Bronchus fibroblast of lung (primary cell): ENCODE results near the gene ZNF525. TPM values are rescaled to one million over a fixed set of nuclear protein-coding genes. Genes with fewer than 3 reads are reported as not detected.

Experiments used
- total RNA-seq: library from RNA; depleted of rRNA; stranded (reverse); fragments of >200 nt; gene quantifications from 2 replicates; pipeline ENCODE4 v1.2.3, GENCODE V29; 2015

ZNF525 gene
- total RNA-seq = 1.8 and 1.9 TPM in 2 replicates

GRCh38 chr19:53365134-53365898 lies at the start of gene ZNF525:
ZNF525 (plus strand) TSS chr19:53365705; CDS start chr19:53372282, 6,577 bp downstream.

GRCh38 chr19:53333463-53334449 lies 31.7 kb upstream of the ZNF525 start, which contains the start of gene ZNF845:
ZNF845 (plus strand) TSS chr19:53333749; CDS start chr19:53341308, 7,559 bp downstream.

GRCh38 chr19:53394974-53395839 lies 29.7 kb downstream of the ZNF525 start, which contains the start of gene ZNF765:
ZNF765 (plus strand) TSS chr19:53395149; CDS start chr19:53398016, 2,867 bp downstream.

GRCh38 chr19:53431399-53432087 lies 66.0 kb downstream of the ZNF525 start, which contains the start of gene ZNF761:
ZNF761 (plus strand) TSS chr19:53431984; CDS start chr19:53447269, 15,285 bp downstream.

Other genes starting within 250 kb of the ZNF525 start
- 1.8 and 2.7 TPM in 2 replicates for gene ZNF415, start 232.8 kb upstream of the ZNF525 start, total RNA-seq
- gene ZNF347, start 206.7 kb upstream of the ZNF525 start, total RNA-seq = 2.0 and 2.1 TPM in 2 replicates
- 2.1 and 7.6 TPM in 2 replicates for gene ZNF665, start 172.3 kb upstream of the ZNF525 start, total RNA-seq
- 4.5 and 9.1 TPM in 2 replicates for gene ZNF677, start 110.8 kb upstream of the ZNF525 start, total RNA-seq
- not detected in 2 replicates for gene VN1R2, start 107.4 kb upstream of the ZNF525 start, total RNA-seq
- not detected in 2 replicates for gene VN1R4, start 98.0 kb upstream of the ZNF525 start, total RNA-seq
- gene ZNF845, start 32.0 kb upstream of the ZNF525 start, total RNA-seq = 3.0 and 3.4 TPM in 2 replicates
- 4.0 and 4.2 TPM in 2 replicates for gene ZNF765, start 29.4 kb downstream of the ZNF525 start, total RNA-seq
- 7.2 and 9.1 TPM in 2 replicates for gene ZNF761, start 66.3 kb downstream of the ZNF525 start, total RNA-seq
- gene ZNF813, start 102.0 kb downstream of the ZNF525 start, total RNA-seq = 2.4 and 2.8 TPM in 2 replicates
- gene ZNF331, start 172.4 kb downstream of the ZNF525 start, total RNA-seq = 5.2 and 6.4 TPM in 2 replicates